ENCODE data around the gene LRP3. TPM values are rescaled to one million over a fixed set of nuclear protein-coding genes. Genes with fewer than 3 reads are reported as not detected.

Gene LRP3
- total RNA-seq, 1 experiment from 2014 or later = 29.0 TPM

DNA sequence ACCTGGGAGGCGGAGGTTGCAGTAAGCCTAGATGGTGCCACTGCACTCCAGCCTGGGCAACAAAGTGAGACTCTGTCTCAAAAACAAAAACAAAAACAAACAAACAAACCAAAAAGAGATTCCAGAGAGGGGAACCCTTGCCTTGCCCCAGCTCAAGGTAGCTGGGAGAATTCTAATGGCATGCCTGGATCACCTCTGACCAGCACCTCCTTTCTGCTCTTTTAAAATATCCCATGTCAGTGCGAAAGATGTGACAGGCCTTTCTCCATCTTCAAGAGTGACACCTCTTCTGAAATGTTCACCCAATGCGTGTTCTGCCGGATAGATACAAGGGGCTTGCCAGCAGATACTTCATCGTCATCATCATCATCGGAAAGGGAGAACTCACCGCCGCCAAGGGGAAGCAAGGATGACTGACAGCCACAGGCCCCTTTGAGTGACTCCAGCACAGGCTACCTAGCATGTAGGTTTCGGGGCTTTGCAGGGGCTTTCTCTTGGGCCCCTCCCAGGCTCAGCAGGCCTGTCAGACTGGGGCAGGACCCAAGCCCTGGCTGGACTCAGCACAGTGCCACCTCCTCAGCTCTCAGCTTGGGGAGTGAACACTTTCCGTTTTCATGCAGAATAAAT is 18.9 kb upstream of the LRP3 start:
- Histone ChIP-seq H3K79me2 (ENCODE audit: insufficient read depth, low read length) (0 out of 2 replicates have a peak, but pooled peaks cover 3% of the 10 kb centered on the region), H3K27me3 (ENCODE audit: insufficient read depth, low read length) (no peaks in the 10 kb centered on the region), H3K9me2 (ENCODE audit: insufficient read depth) (no peaks in the 10 kb centered on the region), H2AFZ (ENCODE audit: low read depth, low read length, poor library complexity, severe bottlenecking) (no peak overlapping the region), H3K9ac (ENCODE audit: low read length) (0 out of 2 replicates have a peak overlapping the region, but pooled peaks have one; percentile 85), H3K4me1 (ENCODE audit: control insufficient read depth in 1 of 2, insufficient read depth in 2 of 2, low read length in 2 of 2) (peaks cover 24 to 36% of the 10 kb centered on the region in 2 experiments), H3K9me3 (ENCODE audit: control insufficient read depth in 1 of 2, insufficient read depth in 1 of 2, low read depth in 1 of 2, low read length in 2 of 2) (no peaks in the 10 kb centered on the region), H3K36me3 (ENCODE audit: control insufficient read depth in 1 of 2, insufficient read depth in 2 of 2, low read length in 2 of 2) (no peaks in the 10 kb centered on the region), H4K20me1 (ENCODE audit: insufficient read depth) (no peaks in the 10 kb centered on the region), H3K4me3 (replicated peaks in 1 of 2; ENCODE audit: low read depth in 1 of 2, low read length in 2 of 2) (peak overlapping the region in 1 of 2 experiments; percentile 85; a peak in 3 of 4 replicates), H3K4me2 (ENCODE audit: low read length) (peak overlapping the region; percentile 94), H3K27ac (ENCODE audit: low read depth, low read length) (no peak overlapping the region)
- ChIA-PET CTCF (interaction anchor here (1.2 to 1.3 kb wide), 2 partner anchors 9 kb away, joined by 3 to 4 read pairs; no protein-coding TSS in a partner anchor), RAD21 (ENCODE audit: low non-redundant PET in 1 of 2, low total read pairs in 2 of 2, uncharacterized antibody in 2 of 2, unreplicated experiment in 2 of 2) (no interaction called here), POLR2A (no interaction called here)
- DNase-seq (ENCODE audit: low read depth, low spot score) = no peak
- TF ChIP-seq SRF (IDR thresholded peaks at IDR 0.05; ENCODE audit: low read depth) (no peak), FOSL1 (IDR thresholded peaks at IDR 0.05; ENCODE audit: low read depth) (no peak), SIN3A (IDR thresholded peaks at IDR 0.05; ENCODE audit: low read depth) (no peak), ZFX (IDR thresholded peaks at IDR 0.05) (no peak), ZNF274 (IDR thresholded peaks at IDR 0.05; ENCODE audit: low read depth, low read length) (no peak), ZBTB33 (IDR thresholded peaks at IDR 0.05; ENCODE audit: extremely low read depth, insufficient replicate concordance, low read length) (no peak), RAD21 (IDR thresholded peaks at IDR 0.05; ENCODE audit: low read depth) (no peak), REST (IDR thresholded peaks at IDR 0.05; ENCODE audit: low read depth) (no peak), ELF1 (IDR thresholded peaks at IDR 0.05; ENCODE audit: borderline replicate concordance, low read depth) (no peak), EZH2 (IDR thresholded peaks at IDR 0.05) (no peak), CEBPB (IDR thresholded peaks at IDR 0.05; ENCODE audit: low read depth) (no peak), SP1 (IDR thresholded peaks at IDR 0.05; ENCODE audit: low read depth) (no peak)
- TF ChIP-seq, protein P1, sequence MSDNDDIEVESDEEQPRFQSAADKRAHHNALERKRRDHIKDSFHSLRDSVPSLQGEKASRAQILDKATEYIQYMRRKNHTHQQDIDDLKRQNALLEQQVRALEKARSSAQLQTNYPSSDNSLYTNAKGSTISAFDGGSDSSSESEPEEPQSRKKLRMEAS (IDR thresholded peaks at IDR 0.05) = no peak
- no peak for ATAC-seq
- intact Hi-C loops (cut with micrococcal nuclease) = loop anchor here (5.0 to 10.0 kb wide), 2 partner anchors 203 to 1180 kb away; partner anchors contain the start of genes CEP89 and FAAP24
- BruUV-seq (replicated peaks) = no TSS peak

All from HCT116 (cell line).